HepG2 (cell line): ENCODE results near the gene LDLRAD2. TPM values are rescaled to one million over a fixed set of nuclear protein-coding genes. Genes with fewer than 3 reads are reported as not detected.

Source experiments
- ATAC-seq: fragments of 200-7000 bp; cut with Tn5 transposase; 3 replicates; pipeline ENCODE4 v1.9.1; 2020; ENCODE audit warnings: mild to moderate bottlenecking, moderate library complexity
- BruUV-seq: library from RNA; stranded (reverse); fragments of 400-500 nt; replicated peaks from 2 replicates; lab custom pipeline; 2021; lab: Mats Ljungman, UMichigan
- CTCF ChIA-PET: fragments of 300-600 bp; formaldehyde crosslinking; extraction: SDS; loops from one replicate; lab custom pipeline; 2021; ENCODE audit warnings: low total read pairs, inconsistent platforms, low intra/inter-chr PET ratio; lab: Yijun Ruan, JAX
- POLR2A ChIA-PET: fragments of 350-600 bp; sonication (Branson Sonifier 250); formaldehyde crosslinking; loops from one replicate; lab custom pipeline; 2020; ENCODE audit warnings: antibody characterized with exemption, inconsistent platforms; lab: Yijun Ruan, JAX
- DNase-seq: peaks from one replicate; pipeline ENCODE4 v3.0.0-alpha.2; 2015; ENCODE audit warnings: low spot score
- FAIRE-seq: peaks from 3 replicates; lab custom pipeline; 2011; peaks lifted over from hg19 to GRCh38; lab: Jason Lieb, UNC
- H2AFZ ChIP-seq: one replicate; pipeline ENCODE4 v1.6.1; 2011; ENCODE audit warnings: low read length, inconsistent platforms
- H3K27ac ChIP-seq: fragments of 300-600 bp; 3 replicates; pipeline ENCODE4 v1.8.0; 2011; ENCODE audit warnings: mixed run types, mild to moderate bottlenecking, mixed read lengths, low read length, inconsistent platforms; ENCODE audit not compliant: insufficient read depth; ENCODE audit errors: extremely low read length
- H3K27me3 ChIP-seq, 2 experiments: fragments of 200-600 bp in 1 of 2; 2 replicates in 1 of 2; 3 replicates in 1 of 2; pipeline versions ENCODE4 v1.6.0 to v1.8.0; 2011; ENCODE audit warnings: low read length in 2 of 2, mild to moderate bottlenecking in 2 of 2, moderate library complexity in 2 of 2, inconsistent platforms in 1 of 2; ENCODE audit not compliant: insufficient read depth in 2 of 2, control insufficient read depth in 1 of 2
- H3K36me3 ChIP-seq, 2 experiments: fragments of 200-600 bp in 1 of 2; replicated peaks in 1 of 2; 2 replicates in 1 of 2; 3 replicates in 1 of 2; pipeline versions ENCODE4 v1.5.1 to v1.8.0; 2011; ENCODE audit warnings: low read length in 2 of 2, inconsistent platforms in 1 of 2; ENCODE audit not compliant: insufficient read depth in 2 of 2, control insufficient read depth in 1 of 2
- H3K4me1 ChIP-seq: 2 replicates; pipeline ENCODE4 v1.5.1; 2012; ENCODE audit warnings: low read length, inconsistent platforms; ENCODE audit not compliant: insufficient read depth
- H3K4me2 ChIP-seq: 2 replicates; pipeline ENCODE4 v1.6.0; 2011; ENCODE audit warnings: low read depth, low read length, inconsistent platforms
- H3K4me3 ChIP-seq, 3 experiments: fragments of 200-600 bp in 1 of 3; sonication (generic), shearing (Covaris generic) in 1 of 3; replicated peaks in 1 of 3; 2 replicates each; pipeline ENCODE4 v1.5.1; 2011 to 2016; ENCODE audit warnings: low read length in 3 of 3, inconsistent platforms in 2 of 3, low read depth in 2 of 3, mild to moderate bottlenecking in 2 of 3, control low read depth in 1 of 3, mixed read lengths in 1 of 3; ENCODE audit not compliant: insufficient read depth in 1 of 3
- H3K79me2 ChIP-seq: one replicate; pipeline ENCODE4 v1.6.1; 2011; ENCODE audit warnings: low read length, inconsistent platforms; ENCODE audit not compliant: insufficient read depth
- H3K9ac ChIP-seq: 2 replicates; pipeline ENCODE4 v1.6.0; 2011; ENCODE audit warnings: mild to moderate bottlenecking, low read depth, low read length, inconsistent platforms; ENCODE audit not compliant: insufficient read depth
- H3K9me3 ChIP-seq: 2 replicates; pipeline ENCODE4 v1.5.1; 2012; ENCODE audit warnings: mild to moderate bottlenecking, low read length
- H4K20me1 ChIP-seq: 2 replicates; pipeline ENCODE4 v1.6.0; 2011; ENCODE audit warnings: inconsistent platforms, mild to moderate bottlenecking, low read length, moderate library complexity; ENCODE audit not compliant: insufficient read depth
- NFRKB ChIP-seq: fragments of 450-650 bp; IDR thresholded peaks from 2 replicates; pipeline ENCODE4 v1.6.1; 2017
- WGBS: methylation state at CpG from one replicate; pipeline ENCODE4 v1.1.6; 2017; ENCODE audit warnings: low lambda C conversion rate; 5-methylcytosine and 5-hydroxymethylcytosine counted together
- in situ Hi-C: cut with HindIII; loops from 2 replicates; pipeline ENCODE4 v1.10.0; 2017; ENCODE audit warnings: low pct_unique_long_range_greater_than_20kb; ENCODE audit not compliant: extremely low pct_ligation_motif_present
- intact Hi-C: fragments of 100-400 bp; cut with micrococcal nuclease; formaldehyde crosslinking; loops from one replicate; pipeline ENCODE4 v1.10.0; 2022; ENCODE audit not compliant: unreplicated experiment
- polyA plus RNA-seq, 8 experiments: library from polyadenylated mRNA; depleted of rRNA in 3 of 8; stranded (reverse) in 7 of 8; unstranded in 1 of 8; fragments of >200 nt; fragmentation: Illumina TruSeq in 4 of 8; extraction: Trizol in 4 of 8; gene quantifications; 2 replicates each; pipeline versions ENCODE4 v1.2.1 to v1.2.3, GENCODE V29; 2011 to 2016; ENCODE audit warnings: low read depth in 4 of 8, missing spikeins in 1 of 8, mixed read lengths in 1 of 8; ENCODE audit not compliant: insufficient read depth in 1 of 8
- total RNA-seq, 5 experiments: library from RNA; depleted of rRNA; stranded (reverse); fragments of >200 nt; fragmentation: Illumina TruSeq; extraction: Trizol; gene quantifications; 2 replicates each; pipeline ENCODE4 v1.2.3, GENCODE V29; 2016; ENCODE audit warnings: low read depth in 1 of 5
- TF ChIP-seq, protein P1 (sequence below): fragments of 450-650 bp; IDR thresholded peaks from 2 replicates; pipeline ENCODE4 v1.6.1; 2017; ENCODE audit warnings: mild to moderate bottlenecking
- TF ChIP-seq, protein P2 (sequence below): sonication (generic); formaldehyde crosslinking; conservative IDR thresholded peaks from 2 replicates; pipeline ENCODE4 v1.8.0; 2022; ENCODE audit warnings: missing genetic modification reagents
- TF ChIP-seq, protein P3 (sequence below): sonication (generic); formaldehyde crosslinking; IDR thresholded peaks from 2 replicates; pipeline ENCODE4 v1.4.0; 2020; ENCODE audit warnings: missing genetic modification reagents

The LDLRAD2 gene
- total and polyA plus RNA-seq, 2 of the 13 experiments (the other 11 are each of a cell fraction or from before 2014, with no cell fraction given), result not detected

DNA sequence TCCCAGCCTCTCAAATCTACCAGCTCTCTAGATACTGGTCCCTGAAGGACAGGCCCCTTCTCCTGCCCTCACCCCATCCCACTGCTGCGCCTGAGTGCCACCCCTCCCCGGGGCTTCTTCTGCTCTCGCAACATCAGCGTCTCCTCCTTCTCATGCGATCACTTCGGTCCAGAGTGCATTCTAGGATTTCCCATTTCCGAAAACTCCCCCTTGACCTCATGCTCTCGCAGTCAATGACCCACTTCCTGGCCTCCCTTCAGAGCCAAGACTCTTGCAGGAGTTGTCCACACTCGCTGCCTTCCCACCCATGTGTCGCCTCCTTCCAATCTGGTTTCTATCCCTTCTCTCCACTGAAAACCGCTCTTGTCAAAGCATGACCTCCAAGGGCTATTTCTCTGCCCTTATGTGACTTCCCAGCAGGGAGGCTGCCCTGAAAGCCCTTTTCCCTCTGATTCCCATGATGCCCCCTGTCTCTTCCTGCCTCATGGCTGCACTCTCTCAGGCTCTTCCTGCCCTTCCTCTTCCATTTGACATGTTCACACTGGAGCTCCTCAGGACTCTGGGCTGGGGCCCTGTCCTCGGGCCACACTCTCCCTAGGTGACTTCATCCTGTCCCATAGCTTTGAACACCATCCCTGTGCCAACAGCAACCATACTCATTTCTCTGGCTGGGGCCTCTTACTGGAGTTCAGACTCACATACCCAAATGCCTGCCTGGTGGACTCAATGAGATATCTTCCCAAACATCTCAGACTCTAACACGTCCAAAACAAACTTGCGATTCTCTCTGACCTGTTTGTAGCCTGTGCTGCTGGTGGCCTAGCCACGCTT, 46.0 kb downstream of the LDLRAD2 start (continued):
- TF ChIP-seq, protein P1, sequence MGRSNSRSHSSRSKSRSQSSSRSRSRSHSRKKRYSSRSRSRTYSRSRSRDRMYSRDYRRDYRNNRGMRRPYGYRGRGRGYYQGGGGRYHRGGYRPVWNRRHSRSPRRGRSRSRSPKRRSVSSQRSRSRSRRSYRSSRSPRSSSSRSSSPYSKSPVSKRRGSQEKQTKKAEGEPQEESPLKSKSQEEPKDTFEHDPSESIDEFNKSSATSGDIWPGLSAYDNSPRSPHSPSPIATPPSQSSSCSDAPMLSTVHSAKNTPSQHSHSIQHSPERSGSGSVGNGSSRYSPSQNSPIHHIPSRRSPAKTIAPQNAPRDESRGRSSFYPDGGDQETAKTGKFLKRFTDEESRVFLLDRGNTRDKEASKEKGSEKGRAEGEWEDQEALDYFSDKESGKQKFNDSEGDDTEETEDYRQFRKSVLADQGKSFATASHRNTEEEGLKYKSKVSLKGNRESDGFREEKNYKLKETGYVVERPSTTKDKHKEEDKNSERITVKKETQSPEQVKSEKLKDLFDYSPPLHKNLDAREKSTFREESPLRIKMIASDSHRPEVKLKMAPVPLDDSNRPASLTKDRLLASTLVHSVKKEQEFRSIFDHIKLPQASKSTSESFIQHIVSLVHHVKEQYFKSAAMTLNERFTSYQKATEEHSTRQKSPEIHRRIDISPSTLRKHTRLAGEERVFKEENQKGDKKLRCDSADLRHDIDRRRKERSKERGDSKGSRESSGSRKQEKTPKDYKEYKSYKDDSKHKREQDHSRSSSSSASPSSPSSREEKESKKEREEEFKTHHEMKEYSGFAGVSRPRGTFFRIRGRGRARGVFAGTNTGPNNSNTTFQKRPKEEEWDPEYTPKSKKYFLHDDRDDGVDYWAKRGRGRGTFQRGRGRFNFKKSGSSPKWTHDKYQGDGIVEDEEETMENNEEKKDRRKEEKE, result no peak

DNA sequence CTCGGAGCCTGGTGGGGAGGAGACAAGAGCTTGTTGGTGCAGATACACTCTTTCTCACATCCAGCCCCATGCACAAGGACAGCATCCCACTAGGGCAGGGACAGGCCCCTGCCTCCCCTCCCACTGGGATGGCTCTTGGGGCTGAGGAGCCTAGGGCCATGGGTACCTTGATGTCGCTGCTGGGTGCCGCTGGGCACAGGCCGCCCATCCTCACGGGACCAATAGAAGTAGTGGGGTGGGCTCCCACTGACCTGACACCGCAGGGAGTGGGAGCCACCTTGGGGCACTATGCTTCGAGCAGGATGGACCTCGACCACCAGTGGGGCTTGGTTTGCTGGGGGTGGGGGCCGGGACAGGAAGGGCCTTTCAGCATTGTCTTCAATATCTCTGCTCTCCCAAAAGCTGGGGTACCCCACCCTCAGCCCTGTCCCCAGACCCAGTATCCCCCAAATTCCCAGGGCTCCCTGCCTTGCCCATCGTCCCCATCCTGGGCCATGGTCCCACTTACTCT, 47.7 kb downstream of the LDLRAD2 start:
- ChIA-PET CTCF (no interaction called here), POLR2A (no interaction called here)
- Histone ChIP-seq H2AFZ (no peak overlapping the region), H3K9me3 (no peaks in the 10 kb centered on the region), H3K27me3 (no peaks in the 10 kb centered on the region), H3K4me3 (no peak overlapping the region), H3K4me2 (no peak overlapping the region), H3K36me3 (peaks cover 13 to 50% of the 10 kb centered on the region in 2 experiments; a peak in 4 of 5 replicates), H3K4me1 (peaks cover 25% of the 10 kb centered on the region), H3K79me2 (no peaks in the 10 kb centered on the region), H3K27ac (no peak overlapping the region), H4K20me1 (no peaks in the 10 kb centered on the region), H3K9ac (no peak overlapping the region)
- intact Hi-C loops (no loop called here), in situ Hi-C loops (no loop called here)
- FAIRE-seq, result no peak
- no peak for TF ChIP-seq NFRKB
- TF ChIP-seq, protein P2, sequence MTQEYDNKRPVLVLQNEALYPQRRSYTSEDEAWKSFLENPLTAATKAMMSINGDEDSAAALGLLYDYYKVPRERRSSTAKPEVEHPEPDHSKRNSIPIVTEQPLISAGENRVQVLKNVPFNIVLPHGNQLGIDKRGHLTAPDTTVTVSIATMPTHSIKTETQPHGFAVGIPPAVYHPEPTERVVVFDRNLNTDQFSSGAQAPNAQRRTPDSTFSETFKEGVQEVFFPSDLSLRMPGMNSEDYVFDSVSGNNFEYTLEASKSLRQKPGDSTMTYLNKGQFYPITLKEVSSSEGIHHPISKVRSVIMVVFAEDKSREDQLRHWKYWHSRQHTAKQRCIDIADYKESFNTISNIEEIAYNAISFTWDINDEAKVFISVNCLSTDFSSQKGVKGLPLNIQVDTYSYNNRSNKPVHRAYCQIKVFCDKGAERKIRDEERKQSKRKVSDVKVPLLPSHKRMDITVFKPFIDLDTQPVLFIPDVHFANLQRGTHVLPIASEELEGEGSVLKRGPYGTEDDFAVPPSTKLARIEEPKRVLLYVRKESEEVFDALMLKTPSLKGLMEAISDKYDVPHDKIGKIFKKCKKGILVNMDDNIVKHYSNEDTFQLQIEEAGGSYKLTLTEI, result no peak
- TF ChIP-seq, protein P3, sequence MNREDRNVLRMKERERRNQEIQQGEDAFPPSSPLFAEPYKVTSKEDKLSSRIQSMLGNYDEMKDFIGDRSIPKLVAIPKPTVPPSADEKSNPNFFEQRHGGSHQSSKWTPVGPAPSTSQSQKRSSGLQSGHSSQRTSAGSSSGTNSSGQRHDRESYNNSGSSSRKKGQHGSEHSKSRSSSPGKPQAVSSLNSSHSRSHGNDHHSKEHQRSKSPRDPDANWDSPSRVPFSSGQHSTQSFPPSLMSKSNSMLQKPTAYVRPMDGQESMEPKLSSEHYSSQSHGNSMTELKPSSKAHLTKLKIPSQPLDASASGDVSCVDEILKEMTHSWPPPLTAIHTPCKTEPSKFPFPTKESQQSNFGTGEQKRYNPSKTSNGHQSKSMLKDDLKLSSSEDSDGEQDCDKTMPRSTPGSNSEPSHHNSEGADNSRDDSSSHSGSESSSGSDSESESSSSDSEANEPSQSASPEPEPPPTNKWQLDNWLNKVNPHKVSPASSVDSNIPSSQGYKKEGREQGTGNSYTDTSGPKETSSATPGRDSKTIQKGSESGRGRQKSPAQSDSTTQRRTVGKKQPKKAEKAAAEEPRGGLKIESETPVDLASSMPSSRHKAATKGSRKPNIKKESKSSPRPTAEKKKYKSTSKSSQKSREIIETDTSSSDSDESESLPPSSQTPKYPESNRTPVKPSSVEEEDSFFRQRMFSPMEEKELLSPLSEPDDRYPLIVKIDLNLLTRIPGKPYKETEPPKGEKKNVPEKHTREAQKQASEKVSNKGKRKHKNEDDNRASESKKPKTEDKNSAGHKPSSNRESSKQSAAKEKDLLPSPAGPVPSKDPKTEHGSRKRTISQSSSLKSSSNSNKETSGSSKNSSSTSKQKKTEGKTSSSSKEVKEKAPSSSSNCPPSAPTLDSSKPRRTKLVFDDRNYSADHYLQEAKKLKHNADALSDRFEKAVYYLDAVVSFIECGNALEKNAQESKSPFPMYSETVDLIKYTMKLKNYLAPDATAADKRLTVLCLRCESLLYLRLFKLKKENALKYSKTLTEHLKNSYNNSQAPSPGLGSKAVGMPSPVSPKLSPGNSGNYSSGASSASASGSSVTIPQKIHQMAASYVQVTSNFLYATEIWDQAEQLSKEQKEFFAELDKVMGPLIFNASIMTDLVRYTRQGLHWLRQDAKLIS (CRISPR knock-in tag), result no peak
- no peak for DNase-seq
- no peak for ATAC-seq
- WGBS, result 94% methylated on average over 8 of the region's 10 CpGs
- no TSS peak for BruUV-seq
